ENCODE measurements around the gene ELOB. TPM values are rescaled to one million over a fixed set of nuclear protein-coding genes. Genes with fewer than 3 reads are reported as not detected.

Gene ELOB
- total RNA-seq, 1 experiment from 2014 or later: 319 TPM

DNA sequence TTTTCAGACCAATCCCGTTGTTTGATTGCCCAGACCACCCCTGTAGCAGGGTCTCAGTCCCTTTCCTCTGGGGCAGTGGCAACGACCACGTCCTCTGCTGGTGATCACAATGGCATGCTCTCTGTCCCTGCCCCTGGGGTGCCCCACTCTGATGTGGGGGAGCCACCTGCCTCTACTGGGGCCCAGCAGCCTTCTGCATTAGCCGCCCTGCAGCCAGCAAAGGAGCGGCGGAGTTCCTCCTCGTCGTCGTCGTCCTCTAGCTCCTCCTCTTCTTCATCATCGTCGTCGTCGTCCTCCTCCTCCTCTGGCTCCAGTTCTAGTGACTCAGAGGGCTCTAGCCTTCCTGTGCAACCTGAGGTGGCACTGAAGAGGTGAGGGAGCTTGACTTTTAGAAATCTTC is 9.2 kb downstream of the ELOB start:
- H4K20me1 ChIP-seq (ENCODE audit: control insufficient read depth, insufficient read depth, insufficient read length): no peaks in the 10 kb centered on the region
- H2BK15ac ChIP-seq (ENCODE audit: low read depth, low read length): no peak overlapping the region
- H2BK12ac ChIP-seq (ENCODE audit: insufficient read length, low read depth, low read length): no peak overlapping the region
- Mint-ChIP-seq H3K27ac (peak overlapping the region; percentile 14 to 95 (median 74); a peak in 6 of 7 replicates), H3K36me3 (ENCODE audit: insufficient read depth in 1 of 3, low read depth in 3 of 3) (peaks cover 85 to 100% (median 99%) of the 10 kb centered on the region in 3 experiments), H3K4me3 (peak overlapping the region in 1 of 2 experiments; percentile 27; a peak in 2 of 5 replicates), H3K27me3 (ENCODE audit: low read depth) (peaks cover 4% of the 10 kb centered on the region), H3K9me3 (peaks cover 14 to 27% of the 10 kb centered on the region in 2 experiments), H3K4me1 (peaks cover 6 to 33% of the 10 kb centered on the region in 2 experiments; a peak in 3 of 4 replicates)
- H2BK20ac ChIP-seq (ENCODE audit: low read depth, low read length, poor library complexity, severe bottlenecking): no peak overlapping the region
- H2AFZ ChIP-seq (ENCODE audit: low read length): no peak overlapping the region
- no peak overlapping the region for H2AK5ac ChIP-seq (ENCODE audit: insufficient read length, low read length)
- no peak overlapping the region for H4K5ac ChIP-seq (ENCODE audit: insufficient read length, low read depth, low read length)
- TF ChIP-seq, protein P1, sequence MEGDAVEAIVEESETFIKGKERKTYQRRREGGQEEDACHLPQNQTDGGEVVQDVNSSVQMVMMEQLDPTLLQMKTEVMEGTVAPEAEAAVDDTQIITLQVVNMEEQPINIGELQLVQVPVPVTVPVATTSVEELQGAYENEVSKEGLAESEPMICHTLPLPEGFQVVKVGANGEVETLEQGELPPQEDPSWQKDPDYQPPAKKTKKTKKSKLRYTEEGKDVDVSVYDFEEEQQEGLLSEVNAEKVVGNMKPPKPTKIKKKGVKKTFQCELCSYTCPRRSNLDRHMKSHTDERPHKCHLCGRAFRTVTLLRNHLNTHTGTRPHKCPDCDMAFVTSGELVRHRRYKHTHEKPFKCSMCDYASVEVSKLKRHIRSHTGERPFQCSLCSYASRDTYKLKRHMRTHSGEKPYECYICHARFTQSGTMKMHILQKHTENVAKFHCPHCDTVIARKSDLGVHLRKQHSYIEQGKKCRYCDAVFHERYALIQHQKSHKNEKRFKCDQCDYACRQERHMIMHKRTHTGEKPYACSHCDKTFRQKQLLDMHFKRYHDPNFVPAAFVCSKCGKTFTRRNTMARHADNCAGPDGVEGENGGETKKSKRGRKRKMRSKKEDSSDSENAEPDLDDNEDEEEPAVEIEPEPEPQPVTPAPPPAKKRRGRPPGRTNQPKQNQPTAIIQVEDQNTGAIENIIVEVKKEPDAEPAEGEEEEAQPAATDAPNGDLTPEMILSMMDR (conservative IDR thresholded peaks at IDR 0.05): no peak
- H3K4me2 ChIP-seq (ENCODE audit: insufficient read depth, insufficient read length, low read length): no peak overlapping the region
- no peak overlapping the region for H4K91ac ChIP-seq (ENCODE audit: insufficient read length, low read depth, low read length)
- H3K9me3 ChIP-seq (ENCODE audit: control insufficient read depth, low read depth, low read length): no peaks in the 10 kb centered on the region
- no peak overlapping the region for H2BK120ac ChIP-seq (ENCODE audit: low read depth, low read length, poor library complexity, severe bottlenecking)
- H3K9ac ChIP-seq (ENCODE audit: extremely low read depth, insufficient read length, low read length): no peak overlapping the region
- H3K4me1 ChIP-seq (ENCODE audit: insufficient read depth, low read length): no peaks in the 10 kb centered on the region
- peaks cover 2% of the 10 kb centered on the region; the same call in 1 of the 2 replicates for H3K79me2 ChIP-seq (ENCODE audit: insufficient read depth, low read length)
- no CpG with 5 or more reads among the region's 14 CpGs for WGBS (ENCODE audit: extremely low coverage, insufficient read length, low lambda C conversion rate)
- H3K14ac ChIP-seq (ENCODE audit: insufficient read depth, low read length): no peak overlapping the region
- no peak overlapping the region for H3T11ph ChIP-seq (ENCODE audit: low read length)
- H4K8ac ChIP-seq (replicated peaks; ENCODE audit: insufficient read length, low read depth, low read length): no peak overlapping the region
- no peak overlapping the region for H2BK5ac ChIP-seq (ENCODE audit: insufficient read length, low read length)
- DNase-seq: no peak
- H3K56ac ChIP-seq (ENCODE audit: insufficient read length, low read depth, low read length): no peak overlapping the region
- H3K4ac ChIP-seq (ENCODE audit: low read depth, low read length): no peak overlapping the region
- H3K23ac ChIP-seq (ENCODE audit: insufficient read length, low read depth, low read length): no peak overlapping the region
- H3K23me2 ChIP-seq (ENCODE audit: insufficient read length, low read depth, low read length, poor library complexity, severe bottlenecking): no peaks in the 10 kb centered on the region
- H3K27ac ChIP-seq (ENCODE audit: insufficient read length, low read depth, low read length): no peak overlapping the region
- peaks cover 20% of the 10 kb centered on the region for H3K79me1 ChIP-seq (ENCODE audit: insufficient read depth, low read depth, low read length, poor library complexity, severe bottlenecking)
- H3K18ac ChIP-seq (ENCODE audit: insufficient read length, low read depth, low read length): no peak overlapping the region
- H3K27me3 ChIP-seq (ENCODE audit: insufficient read depth, low read length): no peaks in the 10 kb centered on the region
